Small intestine (tissue), 7 donors: ENCODE data around the gene PIP5K1B. TPM values are rescaled to one million over a fixed set of nuclear protein-coding genes. Genes with fewer than 3 reads are reported as not detected.
A peak's percentile ranks its signal among the peaks of the same experiment; 100 is the strongest.

Experiments used
- DNase-seq, 2 donors: peaks; one replicate each; pipeline versions ENCODE4 v3.0.0 to v3.0.0-alpha.2; 2013
- FAIRE-seq: peaks from 2 replicates; lab custom pipeline; 2012; peaks lifted over from hg19 to GRCh38; lab: Jason Lieb, UNC
- H3K27ac ChIP-seq, 3 donors: one replicate each; pipeline ENCODE4 v1.5.1; 2013; ENCODE audit warnings: low read length in 2 of 3, mild to moderate bottlenecking in 2 of 3, control low read depth in 1 of 3, inconsistent platforms in 1 of 3, low read depth in 1 of 3, moderate library complexity in 1 of 3
- H3K27me3 ChIP-seq, 3 donors: one replicate each; pipeline ENCODE4 v1.6.1; 2013; ENCODE audit warnings: low read length in 3 of 3, inconsistent platforms in 1 of 3; ENCODE audit not compliant: control insufficient read depth in 3 of 3, insufficient read depth in 3 of 3
- H3K36me3 ChIP-seq, 3 donors: one replicate each; pipeline ENCODE4 v1.6.1; 2013; ENCODE audit warnings: low read length in 3 of 3, inconsistent platforms in 1 of 3, low read depth in 1 of 3, mild to moderate bottlenecking in 1 of 3, moderate library complexity in 1 of 3; ENCODE audit not compliant: control insufficient read depth in 3 of 3, insufficient read depth in 2 of 3
- H3K4me1 ChIP-seq, 3 donors: one replicate each; pipeline ENCODE4 v1.6.1; 2013; ENCODE audit warnings: low read length in 2 of 3, inconsistent platforms in 1 of 3, low read depth in 1 of 3, mild to moderate bottlenecking in 1 of 3, moderate library complexity in 1 of 3; ENCODE audit not compliant: control insufficient read depth in 3 of 3, insufficient read depth in 2 of 3
- H3K4me3 ChIP-seq, 3 donors: one replicate each; pipeline ENCODE4 v1.5.1; 2013; ENCODE audit warnings: low read length in 3 of 3, control low read depth in 1 of 3, inconsistent platforms in 1 of 3, low read depth in 1 of 3, mild to moderate bottlenecking in 1 of 3, moderate library complexity in 1 of 3
- H3K9me3 ChIP-seq, 2 donors: one replicate each; pipeline ENCODE4 v1.6.1; 2013; ENCODE audit warnings: low read depth in 1 of 2, low read length in 1 of 2; ENCODE audit not compliant: control insufficient read depth in 2 of 2, insufficient read depth in 1 of 2
- WGBS, 3 donors: extraction: QIAGEN DNeasy Blood & Tissue Kit; methylation state at CpG; one replicate each; pipeline ENCODE4 v1.1.7; 2013; 5-methylcytosine and 5-hydroxymethylcytosine counted together
- polyA plus RNA-seq, 4 donors: library from polyadenylated mRNA; stranded (reverse) in 3 of 4; unstranded in 1 of 4; fragments of 200-250 nt in 3 of 4; fragments of 120-200 nt in 1 of 4; gene quantifications; one replicate each; pipeline versions ENCODE4 v1.2.1 to v1.2.3, GENCODE V29; 2013
- donor health status: healthy with polysubstance abuse.
- donor health status: control.
- donor health status: control.
- donor health status: Bipolar disorder and iron deficiency.
- donor health status: healthy.

Gene PIP5K1B
- polyA plus RNA-seq, 4 donors: 28.8 to 58.0 (median 49.7) TPM

- DNase-seq (no peak), FAIRE-seq (no peak)
- Histone ChIP-seq H3K9me3 (no peaks in the 10 kb centered on the region), H3K36me3 (peaks cover 0 to 25% (median 0%) of the 10 kb centered on the region in 3 donors), H3K27me3 (no peaks in the 10 kb centered on the region), H3K4me1 (no peaks in the 10 kb centered on the region), H3K4me3 (no peak overlapping the region), H3K27ac (no peak overlapping the region)
- WGBS, 3 donors: 76 to 89% (median 82%) methylated on average over 5 of the region's 5 CpGs
Measured at GRCh38 chr9:68998812-68999211, 293.8 kb downstream of the PIP5K1B start.

GRCh38 chr9:68999393-69000105 is 294.5 kb downstream of the PIP5K1B start:
- H3K27ac ChIP-seq: no peak overlapping the region
- peak; percentile 73 to 74 for DNase-seq
- H3K27me3 ChIP-seq: no peaks in the 10 kb centered on the region
- no peak for FAIRE-seq
- no peaks in the 10 kb centered on the region for H3K4me1 ChIP-seq
- H3K9me3 ChIP-seq: no peaks in the 10 kb centered on the region
- H3K4me3 ChIP-seq: no peak overlapping the region
- peaks cover 0 to 29% (median 0%) of the 10 kb centered on the region in 3 donors for H3K36me3 ChIP-seq
- WGBS, 3 donors: 40 to 53% (median 43%) methylated on average over 10 of the region's 10 CpGs

GRCh38 chr9:69001921-69002320 is 296.9 kb downstream of the PIP5K1B start:
- peaks cover 0 to 39% (median 0%) of the 10 kb centered on the region in 3 donors for H3K36me3 ChIP-seq
- WGBS, 3 donors: 64 to 73% (median 67%) methylated on average over 8 of the region's 8 CpGs
- H3K9me3 ChIP-seq: no peaks in the 10 kb centered on the region
- no peak for FAIRE-seq
- H3K4me3 ChIP-seq: no peak overlapping the region
- DNase-seq: no peak
- no peaks in the 10 kb centered on the region for H3K27me3 ChIP-seq
- H3K4me1 ChIP-seq: no peaks in the 10 kb centered on the region
- H3K27ac ChIP-seq: no peak overlapping the region

- Histone ChIP-seq H3K27me3 (no peaks in the 10 kb centered on the region), H3K36me3 (peaks cover 0 to 43% (median 6%) of the 10 kb centered on the region in 3 donors), H3K9me3 (no peaks in the 10 kb centered on the region), H3K4me1 (no peaks in the 10 kb centered on the region), H3K4me3 (no peak overlapping the region), H3K27ac (no peak overlapping the region)
- FAIRE-seq (no peak), DNase-seq (no peak)
- 77 to 81% (median 81%) methylated on average over 8 of the region's 8 CpGs for WGBS, 3 donors
Measured at GRCh38 chr9:69003051-69003450, 298.0 kb downstream of the PIP5K1B start.

- FAIRE-seq: no peak
- no peaks in the 10 kb centered on the region for H3K4me1 ChIP-seq
- WGBS, 3 donors: 58 to 71% (median 69%) methylated on average over 2 of the region's 2 CpGs
Measured at GRCh38 chr9:69004836-69005235, 299.8 kb downstream of the PIP5K1B start.

GRCh38 chr9:69009708-69010107 is 304.7 kb downstream of the PIP5K1B start:
- no peak overlapping the region for H3K4me3 ChIP-seq
- DNase-seq (no peak), FAIRE-seq (no peak)
- H3K4me1 ChIP-seq: no peaks in the 10 kb centered on the region
- no peak overlapping the region for H3K27ac ChIP-seq
- H3K36me3 ChIP-seq: peaks cover 0 to 29% (median 11%) of the 10 kb centered on the region in 3 donors
- peaks cover 0 to 5% of the 10 kb centered on the region in 2 donors for H3K9me3 ChIP-seq
- 71 to 86% (median 79%) methylated on average over 1 of the region's 1 CpG for WGBS, 3 donors
- no peaks in the 10 kb centered on the region for H3K27me3 ChIP-seq

More at GRCh38 chr9:69004836-69005235, 299.8 kb downstream of the PIP5K1B start:
- DNase-seq: no peak
- H3K27me3 ChIP-seq: no peaks in the 10 kb centered on the region
- H3K36me3 ChIP-seq: peaks cover 0 to 41% (median 10%) of the 10 kb centered on the region in 3 donors
- no peak overlapping the region for H3K4me3 ChIP-seq
- no peaks in the 10 kb centered on the region for H3K9me3 ChIP-seq
- H3K27ac ChIP-seq: no peak overlapping the region

- FAIRE-seq (no peak), DNase-seq (no peak)
- Histone ChIP-seq H3K4me3 (no peak overlapping the region), H3K4me1 (no peaks in the 10 kb centered on the region), H3K27me3 (no peaks in the 10 kb centered on the region), H3K36me3 (peaks cover 0 to 12% (median 8%) of the 10 kb centered on the region in 3 donors), H3K27ac (no peak overlapping the region), H3K9me3 (peaks cover 0 to 5% of the 10 kb centered on the region in 2 donors)
- 69 to 84% (median 69%) methylated on average over 18 of the region's 18 CpGs for WGBS, 3 donors
Measured at GRCh38 chr9:69012696-69013381, 307.8 kb downstream of the PIP5K1B start.

GRCh38 chr9:69013382-69013727 is 308.3 kb downstream of the PIP5K1B start:
- Histone ChIP-seq H3K4me3 (no peak overlapping the region), H3K9me3 (peaks cover 0 to 5% of the 10 kb centered on the region in 2 donors), H3K4me1 (no peaks in the 10 kb centered on the region), H3K27me3 (no peaks in the 10 kb centered on the region), H3K36me3 (peaks cover 0 to 12% (median 3%) of the 10 kb centered on the region in 3 donors), H3K27ac (no peak overlapping the region)
- DNase-seq (no peak), FAIRE-seq (no peak)
- WGBS, 3 donors: 95 to 97% (median 95%) methylated on average over 26 of the region's 26 CpGs
